Lower leg skin (tissue), 3 donors: ENCODE data around the gene GRID2.

ENCODE experiments used
- POLR2A ChIP-seq, 2 donors: fragments of 450-650 bp; IDR thresholded peaks; one replicate each; pipeline ENCODE4 v1.6.1; 2016 to 2017; ENCODE audit warnings: antibody characterized with exemption in 2 of 2, mild to moderate bottlenecking in 1 of 2, moderate library complexity in 1 of 2
- TF ChIP-seq, protein P1 (sequence below), 3 donors: fragments of 450-650 bp; IDR thresholded peaks; one replicate each; pipeline ENCODE4 v1.5.1; 2016; ENCODE audit warnings: antibody characterized with exemption in 3 of 3, mild to moderate bottlenecking in 3 of 3, moderate library complexity in 2 of 3

DNA sequence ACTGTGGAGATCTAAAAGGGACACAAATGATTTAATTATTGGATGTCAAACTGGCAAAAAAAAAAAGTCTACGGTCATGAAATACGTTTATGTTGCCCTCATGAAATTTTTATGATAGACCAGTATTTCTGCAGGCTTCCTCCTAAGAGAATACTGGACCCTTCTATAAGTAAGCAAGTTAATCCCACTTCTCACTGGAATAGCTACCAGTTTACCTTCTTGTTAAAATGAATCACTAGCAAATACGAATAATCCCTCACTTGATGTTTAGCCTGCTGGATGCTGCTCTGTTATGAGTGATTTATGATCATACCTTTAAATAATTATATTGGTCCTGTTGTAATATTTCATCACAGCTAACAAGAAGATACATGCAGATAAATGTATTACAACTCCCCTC lies 39.6 kb upstream of the GRID2 start:
- TF ChIP-seq, protein P1, sequence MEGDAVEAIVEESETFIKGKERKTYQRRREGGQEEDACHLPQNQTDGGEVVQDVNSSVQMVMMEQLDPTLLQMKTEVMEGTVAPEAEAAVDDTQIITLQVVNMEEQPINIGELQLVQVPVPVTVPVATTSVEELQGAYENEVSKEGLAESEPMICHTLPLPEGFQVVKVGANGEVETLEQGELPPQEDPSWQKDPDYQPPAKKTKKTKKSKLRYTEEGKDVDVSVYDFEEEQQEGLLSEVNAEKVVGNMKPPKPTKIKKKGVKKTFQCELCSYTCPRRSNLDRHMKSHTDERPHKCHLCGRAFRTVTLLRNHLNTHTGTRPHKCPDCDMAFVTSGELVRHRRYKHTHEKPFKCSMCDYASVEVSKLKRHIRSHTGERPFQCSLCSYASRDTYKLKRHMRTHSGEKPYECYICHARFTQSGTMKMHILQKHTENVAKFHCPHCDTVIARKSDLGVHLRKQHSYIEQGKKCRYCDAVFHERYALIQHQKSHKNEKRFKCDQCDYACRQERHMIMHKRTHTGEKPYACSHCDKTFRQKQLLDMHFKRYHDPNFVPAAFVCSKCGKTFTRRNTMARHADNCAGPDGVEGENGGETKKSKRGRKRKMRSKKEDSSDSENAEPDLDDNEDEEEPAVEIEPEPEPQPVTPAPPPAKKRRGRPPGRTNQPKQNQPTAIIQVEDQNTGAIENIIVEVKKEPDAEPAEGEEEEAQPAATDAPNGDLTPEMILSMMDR (IDR thresholded peaks at IDR 0.05): no peak
- no peak for TF ChIP-seq POLR2A (IDR thresholded peaks at IDR 0.05)
